Bronchial epithelial cell (primary cell): ENCODE data around the gene PDZRN3. TPM values are rescaled to one million over a fixed set of nuclear protein-coding genes. Genes with fewer than 3 reads are reported as not detected.

ENCODE experiments used
- DNase-seq: peaks from one replicate; pipeline ENCODE4 v3.0.0-alpha.2; 2010; ENCODE audit warnings: low read depth
- FAIRE-seq: peaks from 2 replicates; lab custom pipeline; 2011; peaks lifted over from hg19 to GRCh38; lab: Jason Lieb, UNC
- H3K27me3 ChIP-seq: 2 replicates; pipeline ENCODE4 v1.5.1; 2011; ENCODE audit warnings: low read length; ENCODE audit not compliant: control insufficient read depth, insufficient read depth
- H3K36me3 ChIP-seq: 2 replicates; pipeline ENCODE4 v1.5.1; 2011; ENCODE audit warnings: low read length; ENCODE audit not compliant: control insufficient read depth, insufficient read depth
- H3K4me3 ChIP-seq: 2 replicates; pipeline ENCODE4 v1.5.1; 2011; ENCODE audit warnings: mild to moderate bottlenecking, low read depth, low read length, control low read depth
- CTCF ChIP-seq: IDR thresholded peaks from 2 replicates; pipeline ENCODE4 v1.5.1; 2011; ENCODE audit warnings: mild to moderate bottlenecking, moderate library complexity, low read length, control low read depth, inconsistent platforms; ENCODE audit not compliant: insufficient read depth, severe bottlenecking
- total RNA-seq: library from RNA; depleted of rRNA; stranded (reverse); fragments of >200 nt; gene quantifications from 2 replicates; pipeline ENCODE4 v1.2.1, GENCODE V29; 2014

The PDZRN3 gene
- total RNA-seq, 1 donor from 2014 or later: 0.79 TPM

GRCh38 chr3:73523661-73524060 lies 101.1 kb downstream of the PDZRN3 start:
- DNase-seq: no peak

GRCh38 chr3:73521734-73522336 lies 102.9 kb downstream of the PDZRN3 start:
- H3K27me3 ChIP-seq: no peaks in the 10 kb centered on the region
- no peaks in the 10 kb centered on the region for H3K36me3 ChIP-seq
- no peak overlapping the region for H3K4me3 ChIP-seq
- DNase-seq: no peak
- no peak for TF ChIP-seq CTCF
- no peak for FAIRE-seq

More at GRCh38 chr3:73523661-73524060, 101.1 kb downstream of the PDZRN3 start:
- Histone ChIP-seq H3K36me3 (no peaks in the 10 kb centered on the region), H3K4me3 (no peak overlapping the region), H3K27me3 (no peaks in the 10 kb centered on the region)
- FAIRE-seq: no peak
- TF ChIP-seq CTCF: no peak

GRCh38 chr3:73520931-73521461 lies 103.7 kb downstream of the PDZRN3 start:
- Histone ChIP-seq H3K27me3 (no peaks in the 10 kb centered on the region), H3K4me3 (no peak overlapping the region), H3K36me3 (no peaks in the 10 kb centered on the region)
- TF ChIP-seq CTCF: no peak
- FAIRE-seq: no peak
- DNase-seq: no peak

GRCh38 chr3:73516631-73517030 lies 108.1 kb downstream of the PDZRN3 start:
- DNase-seq: no peak
- no peak overlapping the region for H3K4me3 ChIP-seq
- H3K36me3 ChIP-seq: no peaks in the 10 kb centered on the region
- no peak for FAIRE-seq
- H3K27me3 ChIP-seq: no peaks in the 10 kb centered on the region
- TF ChIP-seq CTCF: no peak

- H3K27me3 ChIP-seq: no peaks in the 10 kb centered on the region
- FAIRE-seq: no peak
- no peak for DNase-seq
- no peak overlapping the region for H3K4me3 ChIP-seq
- no peaks in the 10 kb centered on the region for H3K36me3 ChIP-seq
- TF ChIP-seq CTCF: no peak
These were observed 111.5 kb downstream of the PDZRN3 start for GRCh38 chr3:73513260-73513659.
